Aorta (tissue), 5 donors: Measurements from ENCODE around the gene ERBB4. TPM values are rescaled to one million over a fixed set of nuclear protein-coding genes. Genes with fewer than 3 reads are reported as not detected.
"Not testable (repeated sequence)": the region's sequence is repeated elsewhere in the genome, so short reads cannot be mapped to it uniquely, and the experiment has no call there.

ENCODE experiments used
- ATAC-seq: fragments of 200-7000 bp; cut with Tn5 transposase; one replicate; pipeline ENCODE4 v1.9.1; 2022; ENCODE audit warnings: moderate library complexity; ENCODE audit not compliant: low FRiP score
- DNase-seq, 2 donors: peaks; one replicate each; pipeline ENCODE4 v3.0.0-alpha.2; 2020
- H3K27ac ChIP-seq, 2 donors: one replicate each; pipeline ENCODE4 v1.5.1; 2013; ENCODE audit warnings: low read length in 2 of 2, mild to moderate bottlenecking in 2 of 2, moderate library complexity in 2 of 2, control low read depth in 1 of 2, inconsistent platforms in 1 of 2, low read depth in 1 of 2
- H3K27me3 ChIP-seq, 2 donors: one replicate each; pipeline ENCODE4 v1.6.1; 2013; ENCODE audit warnings: control low read depth in 1 of 2, low read length in 1 of 2, mild to moderate bottlenecking in 1 of 2, moderate library complexity in 1 of 2; ENCODE audit not compliant: insufficient read depth in 2 of 2, control insufficient read depth in 1 of 2
- H3K36me3 ChIP-seq, 2 donors: one replicate each; pipeline ENCODE4 v1.6.1; 2013; ENCODE audit warnings: control low read depth in 1 of 2, low read length in 1 of 2, mild to moderate bottlenecking in 1 of 2; ENCODE audit not compliant: insufficient read depth in 2 of 2, control insufficient read depth in 1 of 2
- H3K4me1 ChIP-seq, 2 donors: one replicate each; pipeline ENCODE4 v1.6.1; 2013; ENCODE audit warnings: low read length in 2 of 2, control low read depth in 1 of 2, mild to moderate bottlenecking in 1 of 2, moderate library complexity in 1 of 2; ENCODE audit not compliant: insufficient read depth in 2 of 2, control insufficient read depth in 1 of 2
- H3K4me3 ChIP-seq, 2 donors: one replicate each; pipeline ENCODE4 v1.5.1; 2013; ENCODE audit warnings: low read length in 2 of 2, control low read depth in 1 of 2, mild to moderate bottlenecking in 1 of 2
- H3K9me3 ChIP-seq: one replicate; pipeline ENCODE4 v1.6.1; 2013; ENCODE audit warnings: mild to moderate bottlenecking, low read length; ENCODE audit not compliant: control insufficient read depth
- WGBS, 2 donors: extraction: QIAGEN DNeasy Blood & Tissue Kit; methylation state at CpG; one replicate each; pipeline ENCODE4 v1.1.7; 2013; 5-methylcytosine and 5-hydroxymethylcytosine counted together
- intact Hi-C, 2 donors: fragments of 100-400 bp; cut with DNase I; formaldehyde crosslinking; loops; one replicate each; pipeline versions ENCODE4 v1.14.2 to v1.15.0; 2022
- polyA plus RNA-seq, 2 donors: library from polyadenylated mRNA; stranded (reverse); fragments of 200-250 nt; gene quantifications; one replicate each; pipeline ENCODE4 v1.2.3, GENCODE V29; 2013
- total RNA-seq, 2 donors: library from RNA; stranded (reverse); fragmentation: NEBNext Ultra II Directional; extraction: Animal tissue kit (Norgen Biotek cat#: 25700); gene quantifications; one replicate each; pipeline ENCODE4 v1.2.1, GENCODE V29; 2021
- donor health status: healthy with polysubstance abuse.
- donor health status: Bipolar disorder and iron deficiency.
- donor health status: DM: no; HTN: no; CAD: no.
- donor health status: DM: no; HTN: no; CAD: no.
- donor health status: DM: yes; HTN: yes; CAD: no.

Gene ERBB4
- total and polyA plus RNA-seq, 4 donors, result 1.3 to 42.0 (median 15.0) TPM

DNA sequence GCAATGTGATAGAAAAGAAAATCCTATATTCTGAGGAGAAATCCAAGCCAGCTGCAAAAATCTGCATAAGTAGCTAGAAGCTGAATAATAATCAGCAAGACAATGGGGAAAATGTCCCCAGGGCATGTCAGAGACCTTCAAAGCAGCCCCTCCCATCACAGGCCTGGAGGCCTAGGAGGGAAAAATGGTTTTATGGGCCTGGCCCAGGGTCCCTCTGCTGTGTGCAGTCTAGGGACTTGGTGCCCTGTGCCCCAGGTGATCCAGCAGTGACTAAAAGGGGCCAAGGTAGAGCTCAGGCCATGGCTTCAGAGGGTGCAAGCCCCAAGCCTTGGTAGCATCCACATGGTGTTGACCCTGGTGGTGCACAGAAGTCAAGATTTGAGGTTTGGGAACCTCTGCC is 432.1 kb downstream of the ERBB4 start:
- H3K27ac ChIP-seq, H3K4me3 ChIP-seq, DNase-seq, H3K9me3 ChIP-seq, intact Hi-C loops, H3K4me1 ChIP-seq, H3K36me3 ChIP-seq, H3K27me3 ChIP-seq, ATAC-seq: not testable (repeated sequence)

DNA sequence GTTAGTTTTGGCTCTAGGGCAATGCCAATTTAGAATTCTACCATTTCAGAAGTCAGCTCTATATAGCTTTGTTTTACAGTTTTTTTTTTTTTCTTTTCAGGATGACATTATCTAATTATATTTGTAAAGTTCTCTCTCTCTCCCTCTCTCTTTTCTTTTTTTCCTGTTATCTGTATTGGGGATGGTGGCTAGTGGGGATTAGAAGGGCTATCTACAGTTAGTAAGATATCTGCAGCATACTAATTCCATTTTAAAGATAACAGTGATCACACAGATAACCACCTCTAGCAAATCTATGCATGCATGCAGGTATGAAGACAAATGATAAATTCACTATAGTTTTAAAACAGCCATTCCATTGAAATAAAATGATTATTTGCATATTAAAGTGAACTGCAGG is 438.9 kb downstream of the ERBB4 start:
- Histone ChIP-seq H3K9me3 (no peaks in the 10 kb centered on the region), H3K4me1 (no peaks in the 10 kb centered on the region), H3K36me3 (no peaks in the 10 kb centered on the region), H3K27ac (no peak overlapping the region), H3K27me3 (no peaks in the 10 kb centered on the region), H3K4me3 (no peak overlapping the region)
- intact Hi-C loops, result no loop called here
- ATAC-seq (no peak), DNase-seq (no peak)

DNA sequence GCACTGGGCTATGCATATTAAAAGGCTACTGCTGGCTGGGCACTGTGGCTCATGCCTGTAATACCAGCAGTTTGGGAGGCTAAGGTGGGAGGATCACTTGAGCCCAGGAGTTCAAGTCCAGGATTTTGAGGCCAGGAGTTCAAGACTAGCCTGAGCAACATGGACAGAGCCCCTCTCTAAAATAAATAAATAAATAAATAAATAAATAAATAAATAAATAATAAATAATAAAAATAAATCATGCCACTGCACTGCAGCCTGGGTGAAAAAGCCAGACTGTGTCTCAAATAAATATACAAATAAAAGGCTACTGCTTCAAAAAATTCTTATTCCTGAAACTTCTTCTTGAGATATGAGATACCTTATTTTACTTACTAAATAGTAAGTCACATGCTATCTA is 439.6 kb downstream of the ERBB4 start:
- ATAC-seq (no peak), DNase-seq (no peak)
- Histone ChIP-seq H3K27ac (no peak overlapping the region), H3K4me1 (no peaks in the 10 kb centered on the region), H3K4me3 (no peak overlapping the region), H3K9me3 (no peaks in the 10 kb centered on the region), H3K36me3 (no peaks in the 10 kb centered on the region), H3K27me3 (no peaks in the 10 kb centered on the region)
- intact Hi-C loops, result no loop called here

DNA sequence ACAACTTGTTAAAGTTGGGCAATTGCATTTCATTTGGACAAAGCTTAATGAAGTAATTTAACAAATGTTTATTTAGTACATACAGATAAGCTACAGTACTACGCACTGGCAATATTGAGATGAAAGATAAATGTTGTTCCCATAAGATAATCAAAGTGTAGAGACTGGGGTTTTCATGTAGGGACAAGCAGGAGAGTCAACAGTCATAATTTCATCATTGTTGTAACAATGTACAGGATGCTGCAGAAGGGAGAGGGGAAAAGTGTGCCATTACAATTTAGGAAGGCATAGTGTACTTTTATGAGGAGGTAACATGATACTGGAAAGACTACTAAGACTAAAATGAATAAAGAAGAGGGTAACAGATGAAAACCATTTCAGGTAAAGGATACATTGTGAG is 441.6 kb downstream of the ERBB4 start:
- Histone ChIP-seq H3K27me3 (no peaks in the 10 kb centered on the region), H3K27ac (no peak overlapping the region), H3K4me3 (no peak overlapping the region), H3K4me1 (no peaks in the 10 kb centered on the region), H3K9me3 (no peaks in the 10 kb centered on the region), H3K36me3 (no peaks in the 10 kb centered on the region)
- no peak for ATAC-seq
- 91 to 98% methylated on average over 1 of the region's 1 CpG for WGBS, 2 donors
- DNase-seq, result no peak
- intact Hi-C loops, result no loop called here

DNA sequence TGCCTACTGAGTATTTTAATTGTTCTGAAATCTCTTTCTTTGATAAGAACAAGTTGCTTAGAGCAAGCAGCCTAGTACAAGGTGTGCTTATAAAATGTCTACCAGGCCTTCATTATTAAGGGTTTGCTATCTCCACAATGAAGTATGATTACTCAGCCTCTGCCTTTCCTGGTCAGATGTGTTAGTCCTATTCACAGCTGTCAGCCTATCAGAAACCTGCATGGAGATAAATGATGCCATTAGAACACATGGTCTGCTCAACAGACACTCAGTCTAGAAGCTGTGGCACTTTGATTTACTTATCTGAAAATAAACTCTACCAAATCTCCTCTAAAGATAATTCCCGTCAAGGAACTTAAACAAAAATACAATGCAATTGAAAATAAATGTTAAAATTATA is 448.7 kb downstream of the ERBB4 start:
- Histone ChIP-seq H3K27ac (no peak overlapping the region), H3K36me3 (no peaks in the 10 kb centered on the region), H3K9me3 (no peaks in the 10 kb centered on the region), H3K4me1 (no peaks in the 10 kb centered on the region), H3K4me3 (no peak overlapping the region), H3K27me3 (no peaks in the 10 kb centered on the region)
- no peak for DNase-seq
- ATAC-seq, result no peak
- WGBS, 2 donors, result 32 to 43% methylated on average over 1 of the region's 1 CpG
- intact Hi-C loops, result no loop called here

- no peak for DNase-seq
- ATAC-seq, result no peak
- Histone ChIP-seq H3K27me3 (no peaks in the 10 kb centered on the region), H3K36me3 (no peaks in the 10 kb centered on the region), H3K27ac (no peak overlapping the region), H3K9me3 (no peaks in the 10 kb centered on the region), H3K4me3 (no peak overlapping the region), H3K4me1 (no peaks in the 10 kb centered on the region)
- WGBS, 2 donors, result 86 to 87% methylated on average over 1 of the region's 1 CpG
- intact Hi-C loops, result no loop called here
Observed at GRCh38 chr2:212088353-212088752, 450.2 kb downstream of the ERBB4 start.

DNA sequence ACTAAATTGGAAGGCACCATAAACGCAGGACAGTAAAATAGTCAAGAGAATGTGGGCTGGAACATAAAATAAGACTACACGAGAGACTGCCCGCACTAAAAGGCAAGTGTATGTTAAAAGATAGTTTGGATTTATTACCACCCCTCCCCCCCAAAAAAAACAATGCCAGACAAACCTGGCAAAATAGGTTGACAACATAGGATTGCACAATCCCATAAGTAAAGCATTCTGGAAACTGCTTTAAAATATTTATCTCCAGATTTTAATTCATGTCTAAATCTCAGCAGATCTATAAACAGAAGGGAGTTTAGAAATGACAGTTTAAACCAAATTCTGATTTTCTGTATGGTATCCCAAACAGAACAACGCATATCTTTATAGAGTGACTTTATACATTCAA is 455.1 kb downstream of the ERBB4 start:
- no peaks in the 10 kb centered on the region for H3K36me3 ChIP-seq
- DNase-seq (no peak), ATAC-seq (no peak)
- no peaks in the 10 kb centered on the region for H3K27me3 ChIP-seq
- intact Hi-C loops, result no loop called here
- no peak overlapping the region for H3K4me3 ChIP-seq
- H3K9me3 ChIP-seq, result no peaks in the 10 kb centered on the region
- 95 to 96% methylated on average over 4 of the region's 4 CpGs for WGBS, 2 donors
- H3K4me1 ChIP-seq, result no peaks in the 10 kb centered on the region
- H3K27ac ChIP-seq, result no peak overlapping the region

GRCh38 chr2:212078103-212078502 is 460.5 kb downstream of the ERBB4 start:
- no peaks in the 10 kb centered on the region for H3K4me1 ChIP-seq
- 85 to 87% methylated on average over 4 of the region's 4 CpGs for WGBS, 2 donors
- no peak for DNase-seq

DNA sequence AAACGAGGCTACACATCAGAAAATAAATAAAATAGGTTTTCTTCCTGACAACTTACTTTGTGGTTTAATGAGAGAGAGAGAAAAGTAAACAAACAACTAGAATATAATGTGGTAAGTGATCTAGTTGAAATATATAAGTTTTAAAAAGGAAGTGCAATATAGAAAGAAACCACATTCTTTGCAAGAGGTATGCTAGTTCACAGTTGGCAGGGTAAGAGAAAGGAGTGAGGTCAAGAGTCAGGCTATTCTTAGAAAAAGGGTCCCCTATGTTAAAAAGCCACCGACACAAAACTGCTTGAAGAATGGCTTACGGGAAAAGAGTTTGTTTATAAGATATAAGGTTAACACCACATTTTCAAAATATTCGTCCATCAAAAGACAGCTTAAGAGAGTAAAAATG is 462.1 kb downstream of the ERBB4 start:
- WGBS, 2 donors, result 75 to 83% methylated on average over 4 of the region's 4 CpGs
- no peaks in the 10 kb centered on the region for H3K4me1 ChIP-seq
- no peaks in the 10 kb centered on the region for H3K36me3 ChIP-seq
- no peaks in the 10 kb centered on the region for H3K9me3 ChIP-seq
- no peak for DNase-seq
- intact Hi-C loops, result no loop called here
- H3K27me3 ChIP-seq, result no peaks in the 10 kb centered on the region
- ATAC-seq, result no peak
- H3K4me3 ChIP-seq, result no peak overlapping the region
- no peak overlapping the region for H3K27ac ChIP-seq

More at GRCh38 chr2:212078103-212078502, 460.5 kb downstream of the ERBB4 start:
- H3K27me3 ChIP-seq, result no peaks in the 10 kb centered on the region
- ATAC-seq, result no peak
- H3K9me3 ChIP-seq, result no peaks in the 10 kb centered on the region
- H3K27ac ChIP-seq, result no peak overlapping the region
- H3K4me3 ChIP-seq, result no peak overlapping the region
- intact Hi-C loops, result no loop called here
- H3K36me3 ChIP-seq, result no peaks in the 10 kb centered on the region
